ENCODE measurements around the gene ASCL2.
A peak's percentile ranks its signal among the peaks of the same experiment; 100 is the strongest.

ASCL2 gene

DNA sequence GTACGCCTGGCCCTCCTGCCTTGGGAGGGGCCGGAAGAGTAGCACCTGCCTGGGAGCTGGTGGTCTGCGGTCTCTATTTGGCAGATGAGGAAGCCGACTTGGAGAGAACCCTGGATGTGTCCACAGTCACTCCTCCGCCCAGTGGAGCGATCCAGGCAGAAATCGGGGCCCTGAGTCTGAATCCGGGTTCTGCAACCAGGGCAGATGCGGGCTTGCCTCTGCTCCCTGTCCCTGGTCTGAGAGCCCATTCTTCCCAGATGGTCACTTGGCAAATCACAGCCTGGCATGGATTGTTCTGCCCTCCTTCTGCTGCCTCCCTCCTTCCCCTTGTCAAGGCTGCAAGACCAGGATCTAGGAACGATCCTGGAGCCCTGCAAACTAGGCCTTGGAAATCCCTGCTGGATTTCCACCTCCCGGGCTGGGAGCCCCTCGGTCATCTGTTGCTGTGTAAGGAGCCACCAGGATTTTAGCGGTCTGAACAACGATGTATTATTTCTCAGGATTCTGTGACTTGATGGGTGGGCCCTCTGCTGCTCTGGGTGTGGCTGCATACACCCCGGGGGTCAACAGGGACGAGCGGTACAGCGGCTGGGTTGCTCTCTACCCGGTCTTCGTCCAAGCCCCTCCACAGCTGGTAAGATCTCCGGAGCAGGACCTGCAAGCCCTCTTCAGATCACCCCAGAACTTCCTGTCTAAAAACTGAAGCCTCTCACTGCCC, 2.0 kb upstream of the ASCL2 start:
- DNase-seq (ENCODE audit: low read depth in 3 of 3): no peak

DNA sequence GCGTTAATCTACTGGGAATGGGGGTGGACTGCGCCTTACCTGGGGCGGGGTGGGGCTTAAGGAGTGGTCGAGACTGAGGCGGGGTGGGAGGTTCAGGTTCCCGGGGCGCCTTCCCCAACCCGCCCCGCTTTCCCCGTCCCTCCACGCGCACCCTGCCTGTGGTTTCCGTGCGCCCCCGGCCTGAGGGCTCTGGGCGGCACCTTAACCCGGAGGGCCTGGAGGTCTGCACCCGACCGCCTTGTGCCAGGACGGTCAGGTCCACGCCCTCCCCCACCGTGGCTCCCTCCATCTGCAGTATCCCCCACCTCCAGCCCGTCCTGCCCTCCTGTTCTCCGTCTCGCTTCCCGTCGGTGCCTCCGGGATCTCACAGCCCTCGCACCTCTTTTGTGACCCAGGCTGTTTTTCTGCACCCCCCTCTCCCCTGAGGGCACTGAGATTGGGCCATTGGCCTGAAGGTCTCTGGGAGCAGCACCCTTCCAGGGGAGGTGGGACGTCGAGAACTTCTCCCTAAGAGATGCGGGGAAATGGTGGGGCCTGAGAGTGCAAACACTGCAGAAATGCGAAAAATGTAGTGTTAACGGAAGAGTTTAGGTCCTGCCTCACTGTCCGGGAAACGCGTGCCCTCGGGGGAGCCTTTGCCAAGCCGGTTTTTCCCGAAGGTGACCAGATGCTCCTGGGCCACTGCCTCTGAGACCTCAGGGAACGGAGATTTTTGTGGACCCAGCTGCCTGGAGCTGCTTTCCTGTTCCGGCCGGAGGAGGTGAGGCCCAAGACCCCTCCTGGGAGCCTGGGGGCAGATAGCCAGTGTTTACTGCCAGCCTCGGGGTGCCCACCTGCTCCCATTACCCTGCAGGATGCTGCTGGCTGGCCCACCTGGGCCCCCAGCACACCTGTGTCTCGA, 1.2 kb upstream of the ASCL2 start:
- DNase-seq (ENCODE audit: low read depth in 3 of 3): no peak

DNA sequence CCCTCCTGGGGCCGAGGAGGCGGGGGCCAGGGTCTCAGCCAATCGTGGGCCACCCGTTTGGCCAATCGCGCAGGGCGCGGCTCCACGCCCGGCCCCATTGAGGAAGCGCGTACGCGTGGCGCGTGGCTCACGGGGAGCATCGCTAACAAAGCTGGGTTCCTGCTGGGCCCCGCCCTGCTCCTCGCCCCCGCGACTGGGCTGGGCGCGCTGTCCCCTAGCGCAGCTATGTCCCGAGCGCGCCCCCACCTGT, 614 bp upstream of the ASCL2 start:
- peak in 2 of 3 experiments; percentile 37 to 53 for DNase-seq (ENCODE audit: low read depth in 3 of 3)

DNA sequence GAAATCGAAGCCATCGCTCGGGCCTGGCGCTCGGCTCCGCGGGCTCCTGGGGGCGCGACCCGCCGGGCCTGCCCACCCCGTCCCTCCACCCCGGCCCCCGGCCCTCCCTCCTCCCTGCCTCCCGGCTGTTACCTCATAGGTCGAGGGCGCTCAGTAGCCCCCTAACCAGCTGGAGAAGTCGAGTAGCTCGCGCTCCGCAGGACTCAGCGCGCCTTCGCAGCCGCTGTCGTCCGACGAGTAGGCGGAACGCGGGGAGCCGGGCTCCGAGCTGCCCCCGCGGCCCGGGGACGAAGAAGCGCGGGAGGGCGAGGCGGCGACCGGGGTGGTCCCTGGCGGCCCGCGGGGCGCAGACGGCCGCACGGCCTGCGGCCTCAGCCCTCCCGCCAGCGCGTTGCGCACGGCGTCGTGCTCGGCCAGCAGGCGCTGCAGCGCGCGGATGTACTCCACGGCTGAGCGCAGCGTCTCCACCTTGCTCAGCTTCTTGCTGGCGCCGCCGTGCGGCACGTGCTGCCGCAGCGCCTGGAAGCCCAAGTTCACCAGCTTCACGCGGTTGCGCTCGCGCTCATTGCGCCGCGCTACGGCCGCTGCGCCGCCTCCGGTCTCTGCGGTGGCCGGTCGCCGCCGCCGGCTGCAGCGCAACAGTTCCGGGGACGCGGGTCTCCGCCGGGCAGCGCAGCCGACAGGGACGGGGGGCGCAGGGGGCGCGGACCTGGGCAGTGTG, 627 bp downstream of the ASCL2 start:
- DNase-seq (ENCODE audit: low read depth in 3 of 3): no peak

DNA sequence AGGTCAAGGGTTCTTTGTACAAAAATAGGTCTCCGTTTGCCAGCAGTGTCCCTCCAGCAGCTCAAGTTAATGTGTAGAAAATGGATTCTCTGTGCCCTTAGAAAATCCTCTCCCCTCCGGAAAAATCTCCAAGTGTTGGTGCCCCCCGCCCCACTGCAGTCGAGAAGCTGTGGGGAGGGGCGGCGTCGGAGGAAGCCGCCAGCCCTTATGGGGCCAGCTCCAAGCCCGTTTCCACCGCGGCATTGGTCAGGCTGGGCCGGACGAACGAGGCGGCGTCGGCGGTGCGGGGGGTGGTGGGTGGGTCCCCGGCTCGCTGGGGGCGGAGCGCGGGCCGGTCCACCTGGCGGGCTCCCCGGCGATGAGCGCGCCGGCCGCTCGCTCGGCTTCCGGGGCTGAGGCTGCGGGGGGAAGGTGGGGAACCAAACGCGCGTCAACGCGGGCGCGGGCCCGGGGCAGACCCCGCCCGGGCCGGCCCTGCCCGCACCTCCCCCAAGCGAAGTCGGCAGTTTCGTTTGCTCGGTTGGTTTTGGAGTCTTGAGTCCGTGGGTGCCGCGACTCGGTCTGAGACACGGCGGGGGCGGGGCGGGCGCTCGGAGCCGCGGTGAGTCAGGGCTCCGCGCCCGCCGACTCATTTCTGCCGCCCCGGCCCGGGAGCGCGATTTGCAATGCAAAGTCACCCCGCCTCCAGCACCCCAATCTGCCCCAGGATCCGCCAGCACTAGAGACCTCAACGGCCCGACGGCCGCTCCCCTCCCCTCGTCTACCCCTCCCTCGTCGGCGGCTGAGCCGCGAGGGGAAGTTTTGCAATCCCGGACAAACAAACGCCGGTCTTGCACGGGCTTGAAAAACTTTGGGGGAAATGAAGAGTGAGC, 1.4 kb downstream of the ASCL2 start:
- DNase-seq (ENCODE audit: low read depth in 3 of 3): peak; percentile 75 to 79 (median 78)

GRCh38 chr11:2267851-2268728, 2.3 kb downstream of the ASCL2 start:
- DNase-seq (ENCODE audit: low read depth in 3 of 3): no peak

DNA sequence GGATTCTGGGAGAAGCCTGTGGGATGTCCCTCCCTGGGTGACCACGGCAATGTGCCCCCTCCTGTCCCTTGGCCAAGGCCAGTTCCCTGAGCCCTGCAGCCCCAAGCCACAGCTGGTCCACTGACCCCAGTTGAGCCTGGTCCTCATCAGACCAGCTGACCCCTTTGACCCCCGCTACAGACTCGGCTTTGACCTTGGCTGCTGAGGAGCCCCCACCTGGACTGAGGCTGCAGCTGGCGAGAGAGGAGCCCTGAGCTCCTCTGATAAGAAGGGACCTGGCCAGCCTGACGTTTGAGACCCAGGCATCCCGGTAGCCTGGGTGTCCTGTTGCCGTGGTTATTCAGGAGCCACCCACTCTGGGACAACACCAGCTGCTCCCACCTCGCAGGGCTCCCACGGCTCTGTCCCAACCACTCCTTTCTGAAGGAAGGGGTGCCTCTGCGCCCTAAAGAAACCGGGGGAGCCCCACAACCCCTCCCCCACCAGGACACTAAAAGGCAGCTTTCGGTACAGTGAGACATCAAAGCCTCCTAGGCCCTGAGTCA, 3.0 kb downstream of the ASCL2 start:
- no peak for DNase-seq (ENCODE audit: low read depth in 3 of 3)

DNA sequence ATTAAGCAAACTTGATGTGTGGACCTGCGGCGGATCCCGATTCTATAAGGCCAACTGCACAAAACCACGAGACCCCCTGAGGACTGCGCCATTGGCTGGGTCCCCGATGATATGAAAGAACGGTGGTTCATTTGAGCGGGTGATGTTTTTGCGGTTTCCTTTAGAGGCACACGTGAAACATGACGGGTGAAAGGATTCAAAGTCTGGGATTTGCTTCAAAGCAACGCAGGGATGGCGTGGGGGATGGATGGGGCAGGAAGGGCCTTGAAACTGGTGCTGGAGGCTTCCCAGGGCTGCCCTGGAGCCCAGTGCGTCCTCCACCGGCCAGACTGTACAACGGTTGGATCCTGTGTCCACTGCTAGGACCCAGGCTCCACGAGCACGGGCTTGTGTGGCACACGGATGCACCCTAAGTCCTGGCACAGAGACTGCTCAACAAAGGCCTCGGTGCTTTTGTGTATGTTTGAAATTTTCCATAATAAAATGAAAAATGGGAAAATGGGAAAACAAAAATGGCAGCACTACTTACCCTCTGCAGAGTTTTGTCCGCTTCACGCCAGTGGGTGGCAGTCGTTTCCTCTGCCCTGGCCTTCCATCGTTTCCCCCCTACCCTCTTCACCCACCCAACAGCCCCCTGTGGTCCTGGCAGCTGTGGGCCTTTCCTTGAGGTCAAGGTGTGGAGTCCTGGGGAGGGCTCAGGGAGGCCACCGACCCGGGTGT, 3.6 kb downstream of the ASCL2 start:
- no peak for DNase-seq (ENCODE audit: low read depth in 3 of 3)

DNA sequence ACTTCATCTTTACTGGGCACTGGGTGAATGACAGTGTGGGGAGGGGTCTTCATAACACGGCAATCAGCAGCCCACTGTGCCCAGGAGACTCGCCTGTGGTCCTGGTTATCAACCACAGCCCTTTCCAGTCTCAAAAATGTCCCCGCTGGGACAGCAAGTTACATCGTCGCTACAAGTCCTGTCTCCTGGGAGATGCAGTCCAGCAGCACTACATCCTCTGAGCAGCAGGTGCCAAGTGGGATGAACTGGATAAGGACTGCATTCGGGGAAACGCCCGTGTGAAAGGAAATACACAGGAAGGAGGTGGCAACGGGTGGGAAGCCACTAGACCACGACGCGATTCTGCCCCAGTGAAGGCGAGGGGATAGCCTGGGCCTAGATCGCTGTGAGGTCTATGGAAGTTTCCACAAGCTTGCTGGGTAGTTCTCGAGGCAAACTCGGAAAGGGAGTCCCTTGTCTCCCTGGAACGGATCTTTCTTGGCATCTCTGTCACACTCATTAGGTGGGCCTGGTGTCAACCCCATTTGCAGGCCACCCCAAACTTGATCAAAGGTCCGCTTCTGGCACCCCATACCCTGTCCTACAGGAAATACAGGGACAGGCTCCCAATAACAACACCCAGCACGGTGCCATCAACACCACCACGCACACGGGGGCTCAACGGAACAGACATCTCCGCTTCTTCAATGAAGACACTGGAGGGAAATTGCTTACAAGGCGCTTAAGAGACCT, 4.4 kb downstream of the ASCL2 start:
- no peak for DNase-seq (ENCODE audit: low read depth in 3 of 3)

DNA sequence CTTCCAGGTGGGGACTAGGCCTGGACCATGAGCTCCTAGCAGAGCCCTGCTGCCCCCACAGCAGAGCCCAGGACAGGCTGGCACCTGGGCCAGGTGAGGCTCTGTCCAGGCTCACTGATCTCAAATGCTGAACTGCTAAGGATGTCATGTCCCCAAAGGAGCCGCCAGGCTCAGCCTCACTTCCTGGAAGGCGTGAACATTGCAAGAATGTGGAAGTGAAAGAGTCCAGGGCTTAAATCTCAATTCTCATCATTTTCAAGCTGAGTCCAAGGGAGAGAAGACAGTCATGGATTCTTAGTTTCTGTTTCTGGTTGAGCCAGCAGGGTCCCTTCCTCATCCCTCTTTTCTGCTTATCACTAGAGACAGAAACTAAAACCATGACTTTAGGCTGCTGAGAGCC, 5.0 kb downstream of the ASCL2 start:
- no peak for DNase-seq (ENCODE audit: low read depth in 3 of 3)

DNA sequence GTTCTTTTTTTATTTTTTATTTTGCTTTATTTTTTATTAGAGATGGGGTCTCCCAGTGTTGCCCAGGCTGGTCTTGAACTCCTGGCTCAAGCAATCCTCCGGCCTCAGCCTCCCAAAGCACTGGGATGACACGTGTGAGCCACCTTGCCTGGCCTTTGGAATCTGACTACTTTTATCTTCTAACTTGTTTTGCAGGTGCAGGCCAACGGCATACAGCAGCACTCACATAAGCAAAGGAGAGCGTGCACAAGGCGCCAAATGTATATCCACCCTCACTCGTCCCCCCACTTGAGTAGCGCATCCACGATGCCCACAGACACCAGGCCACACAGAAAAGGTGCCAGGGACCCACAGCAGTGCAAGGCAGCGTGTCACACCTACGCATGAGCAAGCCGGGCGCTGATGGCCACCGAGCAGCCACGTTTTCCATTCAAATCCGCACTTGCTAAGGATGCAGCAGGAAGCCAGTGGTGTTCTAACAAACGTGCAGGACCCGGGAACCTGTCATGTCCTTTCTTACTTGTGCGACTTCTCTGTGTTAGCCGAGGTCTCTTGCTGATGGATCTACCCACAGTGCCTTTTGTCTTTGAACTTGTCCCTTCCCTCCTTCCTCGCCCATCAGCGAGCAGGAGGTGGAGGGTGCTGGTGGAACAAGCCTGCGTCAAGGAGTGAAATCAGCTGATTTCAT, 5.9 kb downstream of the ASCL2 start:
- DNase-seq (ENCODE audit: low read depth in 3 of 3): no peak

DNA sequence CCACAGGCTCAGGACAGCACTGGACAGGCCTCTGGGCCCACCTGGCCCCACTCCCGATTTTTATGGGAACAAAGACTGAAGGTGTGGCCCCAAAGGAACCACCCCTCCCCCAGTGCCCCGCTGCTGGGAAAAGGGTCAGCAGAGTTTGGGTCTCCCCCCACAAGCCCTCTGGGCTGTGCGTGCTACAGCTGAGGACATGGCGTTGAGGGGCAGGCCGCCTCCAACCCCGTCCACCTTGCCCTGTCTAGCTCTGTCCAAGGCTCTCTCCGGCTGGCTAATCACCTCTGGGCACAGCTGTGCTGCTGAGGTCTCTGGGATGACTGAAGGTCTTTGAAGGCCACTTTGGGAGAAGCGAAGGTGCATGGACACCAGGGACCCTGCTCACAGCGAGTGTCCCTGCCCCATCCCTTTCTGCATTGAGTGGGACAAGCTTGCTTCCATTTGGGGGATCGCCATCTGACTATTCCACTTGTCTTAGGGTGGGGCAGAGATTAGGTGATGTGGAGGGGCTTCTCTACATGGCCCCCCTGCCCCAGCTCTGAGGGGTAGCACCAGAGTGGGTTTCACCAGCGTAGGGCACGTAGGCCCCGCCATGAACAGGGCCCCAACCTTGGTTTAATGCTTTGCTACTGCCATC, 6.5 kb downstream of the ASCL2 start:
- no peak for DNase-seq (ENCODE audit: low read depth in 3 of 3)

DNA sequence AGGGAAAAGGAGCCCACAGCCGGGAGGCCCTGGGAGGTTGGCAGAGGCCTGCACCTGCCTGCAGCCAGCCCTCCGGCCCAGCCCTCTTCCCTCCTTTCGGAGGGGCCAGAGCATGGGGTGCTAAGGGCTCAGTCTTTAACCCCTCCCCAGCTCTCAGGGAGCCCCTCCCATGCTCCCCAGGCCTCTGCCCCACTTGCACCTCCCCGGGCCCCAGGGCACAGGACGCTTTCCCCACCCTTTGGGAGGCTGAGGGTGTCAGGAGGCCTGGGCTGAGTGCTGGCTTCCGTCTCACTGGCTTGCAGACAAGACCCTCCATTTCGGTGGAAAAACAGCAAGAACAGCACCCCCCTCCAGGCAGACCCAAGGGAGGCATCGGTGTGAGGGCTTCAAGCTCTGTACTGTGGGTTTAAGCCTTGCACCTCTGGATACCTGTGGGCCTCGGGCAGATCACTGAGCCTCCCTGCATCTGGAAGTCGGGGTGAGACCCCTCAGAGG, 7.3 kb downstream of the ASCL2 start:
- DNase-seq (ENCODE audit: low read depth in 3 of 3): no peak

GRCh38 chr11:2262301-2263070, 7.9 kb downstream of the ASCL2 start:
- no peak for DNase-seq (ENCODE audit: low read depth in 3 of 3)

DNA sequence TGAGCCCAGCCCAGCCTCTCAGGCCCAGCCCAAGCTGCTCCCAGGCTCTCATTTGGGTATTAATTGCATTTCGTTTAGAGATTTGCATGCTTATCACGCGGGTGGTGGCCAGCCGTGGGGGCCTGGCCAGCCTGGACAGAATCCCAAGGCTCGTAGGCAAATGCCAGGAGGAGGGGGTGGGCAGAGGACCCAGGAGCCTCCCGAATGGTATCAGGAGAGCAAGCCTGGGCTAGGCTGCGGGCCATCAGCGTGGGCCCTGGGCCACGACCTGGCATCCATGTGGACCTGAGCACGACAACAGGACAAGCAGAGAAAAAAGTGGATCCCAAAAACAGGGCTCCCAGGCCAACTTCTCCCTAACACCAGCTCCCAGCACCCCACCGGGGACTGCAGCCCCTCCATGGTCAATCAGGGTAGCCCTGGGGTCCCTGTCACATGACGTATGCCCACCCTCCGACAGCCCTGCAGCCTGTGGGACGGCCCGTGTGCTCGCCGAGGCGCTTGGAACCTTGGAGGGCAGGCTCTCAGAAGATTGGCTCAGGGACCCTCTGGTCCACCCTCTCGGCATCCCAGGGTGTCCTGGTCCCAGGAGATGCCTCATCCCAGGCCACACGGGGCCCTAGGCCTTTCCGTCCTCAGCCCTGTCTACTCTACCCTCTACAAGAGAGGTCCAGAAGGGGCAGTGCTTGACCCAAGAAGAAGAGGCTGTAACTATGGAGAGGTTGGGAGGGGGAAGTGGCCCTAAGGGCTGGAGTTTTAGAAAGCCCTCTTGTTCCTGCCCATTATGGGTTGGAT, 8.8 kb downstream of the ASCL2 start:
- no peak for DNase-seq (ENCODE audit: low read depth in 3 of 3)

All from stimulated activated CD4-positive, alpha-beta T cell treated with anti-CD3 and anti-CD28 coated beads, TNF-alpha, amount 100 ng/mL, for 4 hours (primary cell).